GM21529 (cell line): ENCODE data around the gene SPTLC3.

Experiments
- ATAC-seq: cut with Tn5 transposase; IDR thresholded peaks from one replicate; pipeline ENCODE4 v1.9.1; 2021; ENCODE audit not compliant: unreplicated experiment

Gene SPTLC3

GRCh38 chr20:13028673-13029072, 19.9 kb downstream of the SPTLC3 start:
- no peak for ATAC-seq

DNA sequence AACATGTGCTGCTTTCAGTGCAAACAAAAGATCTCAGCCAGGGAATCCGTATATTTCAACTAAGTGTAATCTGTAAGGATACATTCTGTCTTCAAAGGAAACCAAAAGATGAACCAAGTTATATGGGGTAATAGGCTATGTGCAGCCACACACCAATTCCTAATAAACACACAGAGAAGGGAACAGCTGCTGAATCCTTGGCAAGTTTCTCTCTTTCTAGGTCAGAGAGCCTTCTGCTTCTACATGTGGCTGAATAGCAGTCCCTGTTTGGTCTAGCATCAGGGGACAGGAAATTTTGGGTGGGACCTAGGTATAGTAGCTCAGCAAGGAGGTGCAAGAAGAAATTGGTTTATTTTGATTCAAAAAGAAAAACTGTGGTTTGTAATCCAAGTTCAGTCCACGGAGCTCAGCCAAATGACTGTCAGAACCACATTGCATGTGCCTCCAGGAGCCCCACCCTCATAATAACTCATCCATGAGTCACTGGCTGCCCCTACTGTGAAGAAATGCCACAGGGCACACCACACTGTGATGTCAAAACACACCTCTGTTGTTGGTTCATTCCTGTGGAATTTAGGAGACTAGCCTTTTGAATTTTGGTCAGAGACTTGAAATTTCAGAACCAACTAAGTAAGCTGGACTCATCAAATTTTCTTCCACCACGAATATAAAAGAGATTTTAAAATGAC, 21.1 kb downstream of the SPTLC3 start:
- no peak for ATAC-seq

- no peak for ATAC-seq
Observed at GRCh38 chr20:13031751-13032150, 23.0 kb downstream of the SPTLC3 start.

GRCh38 chr20:13034115-13034514, 25.3 kb downstream of the SPTLC3 start:
- no peak for ATAC-seq

GRCh38 chr20:13034936-13035335, 26.2 kb downstream of the SPTLC3 start:
- ATAC-seq, result no peak

- ATAC-seq, result no peak
Observed at GRCh38 chr20:13035399-13036152, 26.8 kb downstream of the SPTLC3 start.

DNA sequence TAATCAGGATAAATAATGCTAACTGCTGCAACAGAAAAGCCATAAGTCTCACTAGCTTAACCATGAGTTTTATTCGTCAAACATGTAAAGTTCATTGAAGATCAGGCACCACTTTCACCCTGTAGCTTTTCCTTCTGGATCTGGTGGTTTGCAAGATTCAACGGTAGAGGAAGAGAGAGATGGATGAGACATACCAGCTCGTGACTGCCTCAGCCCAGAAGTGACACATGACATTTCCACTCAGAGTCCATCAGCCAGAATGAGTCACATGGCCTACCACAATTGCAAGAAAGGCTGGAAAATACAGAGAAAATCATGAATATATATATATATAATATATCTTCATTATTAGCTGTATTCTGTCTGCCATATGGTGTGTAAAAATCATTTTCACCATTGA, 29.0 kb downstream of the SPTLC3 start:
- no peak for ATAC-seq

- no peak for ATAC-seq
Observed at GRCh38 chr20:13041574-13042457, 33.0 kb downstream of the SPTLC3 start.

DNA sequence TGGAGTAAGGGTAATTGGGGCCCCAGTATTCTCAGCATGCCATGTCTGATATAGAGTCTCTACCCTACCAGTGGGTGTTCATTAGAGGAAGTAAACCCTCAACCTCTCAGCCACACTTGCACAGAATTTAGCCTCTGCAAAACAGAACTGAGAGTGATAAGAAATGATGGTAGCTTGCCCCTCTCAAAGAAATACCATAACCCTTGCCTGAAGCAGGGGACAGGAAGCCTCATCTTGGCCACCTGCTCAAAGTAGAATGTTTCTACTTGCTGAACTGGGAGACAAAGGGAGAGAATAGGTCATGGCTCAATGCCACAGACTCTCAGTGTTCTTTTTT, 33.7 kb downstream of the SPTLC3 start:
- no peak for ATAC-seq

GRCh38 chr20:13046409-13046808, 37.6 kb downstream of the SPTLC3 start:
- ATAC-seq, result no peak

GRCh38 chr20:13054011-13054410, 45.2 kb downstream of the SPTLC3 start:
- no peak for ATAC-seq

DNA sequence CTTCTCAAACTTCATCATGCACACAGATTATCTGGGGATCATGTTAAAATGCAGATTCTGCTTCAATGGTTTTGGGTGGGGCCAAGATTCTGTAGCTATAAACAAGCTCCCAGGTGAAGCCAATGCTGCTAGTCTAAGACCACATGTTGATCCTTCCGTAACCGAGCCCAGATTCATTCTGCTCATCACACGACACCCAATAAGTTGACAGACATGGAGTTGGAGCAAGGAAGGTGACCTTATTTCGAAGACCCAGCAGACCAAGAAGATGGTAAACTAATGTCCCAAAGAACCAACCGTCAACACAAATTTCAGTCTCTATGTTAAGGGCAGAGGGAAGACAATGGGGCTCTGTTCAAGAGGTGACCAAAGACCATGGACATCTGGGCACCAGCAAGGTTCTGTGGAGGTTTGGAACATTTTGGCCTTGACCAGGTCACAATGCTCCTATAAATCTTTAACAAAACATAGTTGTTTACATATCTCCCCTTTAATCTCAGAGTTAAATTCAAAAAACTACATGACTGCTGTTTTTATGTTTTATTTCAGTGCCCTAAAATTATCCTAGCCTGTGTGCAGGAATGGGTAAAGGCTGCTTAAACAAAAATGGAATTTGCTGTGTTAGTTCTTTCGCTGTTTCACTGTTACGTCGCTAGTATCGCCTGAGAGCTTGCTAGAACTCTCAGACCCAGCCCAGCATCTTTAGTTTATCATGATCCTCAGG, 50.1 kb downstream of the SPTLC3 start:
- no peak for ATAC-seq

GRCh38 chr20:13059398-13060136, 50.8 kb downstream of the SPTLC3 start:
- ATAC-seq, result no peak

- ATAC-seq, result no peak
Observed at GRCh38 chr20:13060327-13060726, 51.6 kb downstream of the SPTLC3 start.

GRCh38 chr20:13061381-13061780, 52.6 kb downstream of the SPTLC3 start:
- no peak for ATAC-seq

DNA sequence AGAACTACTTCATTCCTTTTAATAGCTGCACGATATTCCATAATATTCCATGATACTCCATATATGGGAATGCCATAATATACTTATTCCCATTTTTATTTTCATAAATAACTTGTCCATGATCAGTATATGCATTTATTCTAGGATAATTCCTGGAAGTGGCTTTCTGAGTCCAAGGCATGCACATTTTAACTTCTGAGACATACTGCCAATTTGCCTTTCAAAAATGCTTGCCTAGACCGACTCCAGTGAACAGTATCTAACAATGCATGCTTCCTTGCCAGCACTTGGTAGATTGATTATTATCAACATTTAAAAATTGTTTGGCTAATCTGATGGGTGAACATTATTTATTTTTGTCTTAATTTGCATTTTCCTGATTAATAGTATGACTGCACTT, 54.0 kb downstream of the SPTLC3 start:
- ATAC-seq, result no peak

DNA sequence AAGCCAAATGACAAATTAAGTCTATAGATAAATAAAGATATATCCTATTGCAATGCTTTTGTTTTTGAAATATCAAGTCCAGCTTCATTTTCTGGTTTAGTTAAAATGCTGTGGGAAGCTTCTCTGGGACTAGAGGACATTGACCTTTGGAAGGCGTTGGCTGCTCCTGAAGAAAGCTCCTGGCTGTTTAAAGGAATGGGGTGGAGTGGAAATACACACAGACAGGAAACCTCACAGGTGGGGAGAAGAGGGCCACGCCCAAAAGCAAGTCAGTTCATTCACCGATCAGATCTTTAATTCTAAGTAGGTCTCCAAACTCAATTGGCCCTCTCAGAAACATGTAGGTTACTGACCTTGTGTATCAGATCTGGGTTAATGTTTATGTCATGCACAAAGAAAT, 59.6 kb downstream of the SPTLC3 start:
- ATAC-seq, result no peak

DNA sequence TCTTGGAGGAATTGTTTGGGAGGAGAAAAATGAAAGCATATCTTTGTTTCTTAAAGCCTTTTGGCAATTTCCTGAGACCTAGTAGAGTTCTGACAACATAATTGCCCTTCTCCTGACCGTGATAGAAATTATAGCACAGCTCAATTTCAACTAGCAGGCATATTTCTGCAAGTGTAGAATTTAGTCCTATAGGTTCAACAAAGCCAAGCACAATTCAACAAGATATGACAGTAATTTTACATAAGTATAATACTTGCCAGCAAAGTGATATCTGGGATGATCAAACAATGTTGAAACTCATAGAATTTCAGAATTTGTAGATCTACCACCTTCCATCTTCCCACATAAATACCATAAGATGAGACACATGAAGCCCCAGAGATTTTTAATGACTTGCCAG, 73.1 kb downstream of the SPTLC3 start:
- no peak for ATAC-seq

DNA sequence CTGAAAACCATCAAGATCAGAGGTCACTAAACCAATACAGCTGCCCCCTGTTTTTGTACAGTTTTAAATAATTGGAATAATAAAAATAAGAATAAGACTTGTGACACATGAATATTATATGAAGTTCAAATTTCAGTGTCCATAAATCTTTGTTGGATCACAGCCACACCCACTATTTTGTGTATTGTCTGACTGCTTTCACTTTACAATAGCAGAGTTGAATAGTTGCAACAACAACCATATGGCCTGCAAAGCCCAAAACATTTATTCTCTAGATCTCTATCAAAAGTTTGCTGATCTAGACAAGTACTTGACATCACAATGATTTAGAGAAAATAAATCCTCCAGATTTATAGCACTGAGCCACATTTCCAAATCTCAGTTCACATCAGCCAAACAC, 73.6 kb downstream of the SPTLC3 start:
- ATAC-seq, result no peak

- no peak for ATAC-seq
Observed at GRCh38 chr20:13085275-13085674, 76.5 kb downstream of the SPTLC3 start.
